Breast epithelium (tissue), 4 donors: ENCODE results near the gene TRAF3. TPM values are rescaled to one million over a fixed set of nuclear protein-coding genes. Genes with fewer than 3 reads are reported as not detected.

ENCODE experiments used
- DNase-seq, 2 donors: peaks; one replicate each; pipeline ENCODE4 v3.0.0-alpha.2; 2019; ENCODE audit warnings: low spot score in 2 of 2
- H3K27ac ChIP-seq, 2 donors: fragments of 200-600 bp; sonication (generic) in 1 of 2; one replicate each; pipeline ENCODE4 v1.5.1; 2016 to 2019; ENCODE audit warnings: mild to moderate bottlenecking in 1 of 2
- H3K27me3 ChIP-seq, 2 donors: fragments of 200-600 bp; sonication (generic) in 1 of 2; one replicate each; pipeline versions ENCODE4 v1.5.1 to v1.6.0; 2017 to 2019; ENCODE audit warnings: control low read depth in 1 of 2, mild to moderate bottlenecking in 1 of 2
- H3K36me3 ChIP-seq: fragments of 200-600 bp; one replicate; pipeline ENCODE4 v1.5.1; 2019
- H3K4me1 ChIP-seq, 2 donors: fragments of 200-600 bp; sonication (generic); one replicate each; pipeline ENCODE4 v1.5.1; 2016 to 2019; ENCODE audit warnings: control low read depth in 1 of 2
- H3K4me3 ChIP-seq, 3 donors: fragments of 200-600 bp; sonication (generic); 1 replicate in 2 of 3; 2 replicates in 1 of 3; pipeline ENCODE4 v1.5.1; 2016 to 2019; ENCODE audit warnings: mild to moderate bottlenecking in 3 of 3, moderate library complexity in 2 of 3
- H3K9me3 ChIP-seq, 2 donors: fragments of 200-600 bp; sonication (generic) in 1 of 2; one replicate each; pipeline ENCODE4 v1.5.1; 2016 to 2019; ENCODE audit warnings: control low read depth in 1 of 2
- CTCF ChIP-seq, 3 donors: fragments of 450-650 bp; IDR thresholded peaks; one replicate each; pipeline ENCODE4 v1.5.1; 2016 to 2017; ENCODE audit warnings: antibody characterized with exemption in 3 of 3, mild to moderate bottlenecking in 3 of 3, moderate library complexity in 3 of 3
- POLR2A ChIP-seq: fragments of 450-650 bp; IDR thresholded peaks from one replicate; pipeline ENCODE4 v1.6.1; 2016; ENCODE audit warnings: antibody characterized with exemption, mild to moderate bottlenecking, moderate library complexity
- POLR2AphosphoS5 ChIP-seq, 3 donors: sonication (generic); formaldehyde crosslinking; IDR thresholded peaks; one replicate each; pipeline ENCODE4 v1.6.1; 2017; ENCODE audit warnings: antibody characterized with exemption in 3 of 3
- intact Hi-C: fragments of 100-400 bp; cut with DNase I; formaldehyde crosslinking; loops from one replicate; pipeline ENCODE4 v1.15.1; 2023; ENCODE audit warnings: low total_unique reads
- total RNA-seq, 3 donors: library from RNA; depleted of rRNA; stranded (reverse); fragments of >200 nt; gene quantifications; one replicate each; pipeline ENCODE4 v1.1.0, GENCODE V29; 2016

The TRAF3 gene
- total RNA-seq, 3 donors from 2014 or later: 13.1 to 15.7 (median 14.6) TPM

- Histone ChIP-seq H3K27ac (no peak overlapping the region), H3K27me3 (no peaks in the 10 kb centered on the region), H3K36me3 (no peaks in the 10 kb centered on the region), H3K4me3 (no peak overlapping the region), H3K4me1 (no peaks in the 10 kb centered on the region), H3K9me3 (no peaks in the 10 kb centered on the region)
- TF ChIP-seq CTCF (IDR thresholded peaks at IDR 0.05) (no peak), POLR2A (no peak), POLR2AphosphoS5 (IDR thresholded peaks at IDR 0.05) (no peak)
- intact Hi-C loops: no loop called here
- DNase-seq: no peak
These were observed 105.1 kb downstream of the TRAF3 start for GRCh38 chr14:102882226-102882906.

GRCh38 chr14:102883089-102883541 is 105.9 kb downstream of the TRAF3 start:
- TF ChIP-seq POLR2A (no peak), CTCF (IDR thresholded peaks at IDR 0.05) (no peak), POLR2AphosphoS5 (IDR thresholded peaks at IDR 0.05) (no peak)
- no peaks in the 10 kb centered on the region for H3K9me3 ChIP-seq
- no peak overlapping the region for H3K27ac ChIP-seq
- intact Hi-C loops: no loop called here
- H3K27me3 ChIP-seq: no peaks in the 10 kb centered on the region
- no peaks in the 10 kb centered on the region for H3K4me1 ChIP-seq
- DNase-seq: no peak
- no peaks in the 10 kb centered on the region for H3K36me3 ChIP-seq
- H3K4me3 ChIP-seq: no peak overlapping the region

GRCh38 chr14:102883554-102883953 is 106.3 kb downstream of the TRAF3 start:
- Histone ChIP-seq H3K4me3 (no peak overlapping the region), H3K36me3 (no peaks in the 10 kb centered on the region), H3K4me1 (no peaks in the 10 kb centered on the region), H3K27me3 (no peaks in the 10 kb centered on the region), H3K27ac (no peak overlapping the region), H3K9me3 (no peaks in the 10 kb centered on the region)
- DNase-seq: no peak
- TF ChIP-seq POLR2A: no peak
- no peak for TF ChIP-seq CTCF (IDR thresholded peaks at IDR 0.05)
- TF ChIP-seq POLR2AphosphoS5 (IDR thresholded peaks at IDR 0.05): no peak
- intact Hi-C loops: no loop called here

GRCh38 chr14:102885737-102886447 is 108.6 kb downstream of the TRAF3 start:
- H3K9me3 ChIP-seq: no peaks in the 10 kb centered on the region
- intact Hi-C loops: no loop called here
- DNase-seq: no peak
- H3K4me1 ChIP-seq: no peaks in the 10 kb centered on the region
- no peaks in the 10 kb centered on the region for H3K27me3 ChIP-seq
- H3K27ac ChIP-seq: no peak overlapping the region
- no peak overlapping the region for H3K4me3 ChIP-seq
- no peaks in the 10 kb centered on the region for H3K36me3 ChIP-seq
- TF ChIP-seq POLR2A (no peak), POLR2AphosphoS5 (IDR thresholded peaks at IDR 0.05) (no peak), CTCF (IDR thresholded peaks at IDR 0.05) (no peak)

- Histone ChIP-seq H3K36me3 (no peaks in the 10 kb centered on the region), H3K27ac (no peak overlapping the region), H3K9me3 (no peaks in the 10 kb centered on the region), H3K4me3 (no peak overlapping the region), H3K27me3 (no peaks in the 10 kb centered on the region), H3K4me1 (no peaks in the 10 kb centered on the region)
- intact Hi-C loops: no loop called here
- DNase-seq: no peak
- no peak for TF ChIP-seq CTCF (IDR thresholded peaks at IDR 0.05)
- TF ChIP-seq POLR2A: no peak
- TF ChIP-seq POLR2AphosphoS5 (IDR thresholded peaks at IDR 0.05): no peak
These were observed 111.5 kb downstream of the TRAF3 start for GRCh38 chr14:102888748-102889147.
